ENCODE results near the gene SLC38A10.

- TF ChIP-seq CTCF (IDR thresholded peaks at IDR 0.05; ENCODE audit: low read length) = no peak; the same call in 1 of the 2 replicates
- TF ChIP-seq EZH2 (IDR thresholded peaks at IDR 0.05; ENCODE audit: borderline replicate concordance, low read length) = no peak
Observed at GRCh38 chr17:81309140-81309858, 14.2 kb upstream of the SLC38A10 start.

All from OCI-LY1 (cell line).